IMR-90 (cell line): ENCODE measurements around the gene HACD2.

Experiments used
- FOS ChIP-seq: fragments of 150-350 bp; IDR thresholded peaks from 2 replicates; pipeline ENCODE4 v1.6.1; 2016; ENCODE audit warnings: low read depth, low read length
- MAFK ChIP-seq: IDR thresholded peaks from 2 replicates; pipeline ENCODE4 v1.6.1; 2012; ENCODE audit warnings: low read depth, low read length, improper control_type of control experiment
- MXI1 ChIP-seq: IDR thresholded peaks from 2 replicates; pipeline ENCODE4 v1.6.1; 2012; ENCODE audit warnings: low read depth, mild to moderate bottlenecking, low read length, moderate library complexity, borderline replicate concordance
- POLR2A ChIP-seq: IDR thresholded peaks from 2 replicates; pipeline ENCODE4 v1.6.1; 2012; ENCODE audit warnings: mild to moderate bottlenecking, low read depth, low read length
- RAD21 ChIP-seq: IDR thresholded peaks from 2 replicates; pipeline ENCODE4 v1.6.1; 2012; ENCODE audit warnings: low read length, improper control_type of control experiment
- RCOR1 ChIP-seq: IDR thresholded peaks from 2 replicates; pipeline ENCODE4 v1.6.1; 2012; ENCODE audit warnings: mild to moderate bottlenecking, low read length, improper control_type of control experiment; ENCODE audit not compliant: insufficient replicate concordance
- SMC3 ChIP-seq: fragments of 150-350 bp; IDR thresholded peaks from 2 replicates; pipeline ENCODE4 v1.6.1; 2016; ENCODE audit warnings: low read depth, mild to moderate bottlenecking, antibody characterized with exemption, low read length, moderate library complexity
- TF ChIP-seq, protein P1 (sequence below): conservative IDR thresholded peaks from 2 replicates; pipeline ENCODE4 v1.5.1; 2012; ENCODE audit warnings: mild to moderate bottlenecking, low read depth, low read length, improper control_type of control experiment

DNA sequence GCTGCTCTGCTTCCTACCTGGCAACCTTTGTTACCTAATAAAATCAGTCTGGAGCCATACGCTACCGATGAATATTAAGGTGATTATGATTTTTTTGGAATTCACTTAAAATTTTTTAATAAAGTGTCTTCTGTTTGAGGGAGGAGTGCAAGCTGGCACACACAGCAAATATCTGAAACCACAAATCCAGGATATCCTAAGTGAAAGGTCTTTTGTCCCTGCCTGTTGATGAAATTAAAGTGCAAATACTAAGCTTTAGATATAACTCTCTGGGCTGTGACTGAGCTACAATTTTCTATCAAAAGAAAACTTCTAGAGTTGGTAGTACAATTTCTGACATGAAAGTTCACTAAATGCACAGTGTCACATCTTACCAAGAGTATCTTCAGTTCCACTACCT, 23.7 kb downstream of the HACD2 start:
- TF ChIP-seq, protein P1, sequence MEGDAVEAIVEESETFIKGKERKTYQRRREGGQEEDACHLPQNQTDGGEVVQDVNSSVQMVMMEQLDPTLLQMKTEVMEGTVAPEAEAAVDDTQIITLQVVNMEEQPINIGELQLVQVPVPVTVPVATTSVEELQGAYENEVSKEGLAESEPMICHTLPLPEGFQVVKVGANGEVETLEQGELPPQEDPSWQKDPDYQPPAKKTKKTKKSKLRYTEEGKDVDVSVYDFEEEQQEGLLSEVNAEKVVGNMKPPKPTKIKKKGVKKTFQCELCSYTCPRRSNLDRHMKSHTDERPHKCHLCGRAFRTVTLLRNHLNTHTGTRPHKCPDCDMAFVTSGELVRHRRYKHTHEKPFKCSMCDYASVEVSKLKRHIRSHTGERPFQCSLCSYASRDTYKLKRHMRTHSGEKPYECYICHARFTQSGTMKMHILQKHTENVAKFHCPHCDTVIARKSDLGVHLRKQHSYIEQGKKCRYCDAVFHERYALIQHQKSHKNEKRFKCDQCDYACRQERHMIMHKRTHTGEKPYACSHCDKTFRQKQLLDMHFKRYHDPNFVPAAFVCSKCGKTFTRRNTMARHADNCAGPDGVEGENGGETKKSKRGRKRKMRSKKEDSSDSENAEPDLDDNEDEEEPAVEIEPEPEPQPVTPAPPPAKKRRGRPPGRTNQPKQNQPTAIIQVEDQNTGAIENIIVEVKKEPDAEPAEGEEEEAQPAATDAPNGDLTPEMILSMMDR, result no peak
- TF ChIP-seq POLR2A (no peak), SMC3 (no peak), MAFK (no peak), FOS (no peak), MXI1 (no peak), RCOR1 (no peak), RAD21 (no peak)
